ENCODE measurements around the gene CASP7. TPM values are rescaled to one million over a fixed set of nuclear protein-coding genes. Genes with fewer than 3 reads are reported as not detected.

CASP7 gene
- total RNA-seq, 2 donors from 2014 or later = 14.4 to 15.6 TPM

- WGBS, 2 experiments (ENCODE audit: insufficient coverage in 1 of 2, insufficient read length in 1 of 2) = 88 to 95% methylated on average over 2 to 4 of the region's 4 CpGs
- H3K27me3 ChIP-seq (ENCODE audit: control insufficient read depth, insufficient read depth, low read length, poor library complexity, severe bottlenecking) = no peaks in the 10 kb centered on the region
- TF ChIP-seq CTCF (conservative IDR thresholded peaks at IDR 0.05) = no peak
- H3K4me3 ChIP-seq (ENCODE audit: low read length) = no peak overlapping the region
- peaks cover 2% of the 10 kb centered on the region for H3K27me3 Mint-ChIP-seq (ENCODE audit: insufficient read depth)
- no peaks in the 10 kb centered on the region for H3K9me3 ChIP-seq (ENCODE audit: control insufficient read depth, low read length)
- peaks cover 14% of the 10 kb centered on the region for H3K4me1 Mint-ChIP-seq
- H3K27ac ChIP-seq (ENCODE audit: low read depth, low read length) = no peak overlapping the region
- H3K36me3 Mint-ChIP-seq (ENCODE audit: low read depth) = peaks cover 30% of the 10 kb centered on the region
- no peak overlapping the region for H3K27ac Mint-ChIP-seq
- no peak overlapping the region for H3K9ac ChIP-seq (ENCODE audit: extremely low read depth, low read length, poor library complexity, severe bottlenecking)
- no peaks in the 10 kb centered on the region for H3K4me1 ChIP-seq (ENCODE audit: control insufficient read depth, insufficient read depth, low read length)
- no peaks in the 10 kb centered on the region for H3K9me3 Mint-ChIP-seq
- no peak overlapping the region for H3K4me3 Mint-ChIP-seq
- peaks cover 23% of the 10 kb centered on the region for H3K36me3 ChIP-seq (ENCODE audit: control insufficient read depth, insufficient read depth, low read length)
- DNase-seq = no peak
Observed at GRCh38 chr10:113732966-113733365, 53.3 kb downstream of the CASP7 start.

GRCh38 chr10:113733635-113734034 lies 53.9 kb downstream of the CASP7 start:
- no peaks in the 10 kb centered on the region for H3K27me3 ChIP-seq (ENCODE audit: control insufficient read depth, insufficient read depth, low read length, poor library complexity, severe bottlenecking)
- peaks cover 21% of the 10 kb centered on the region for H3K36me3 ChIP-seq (ENCODE audit: control insufficient read depth, insufficient read depth, low read length)
- Mint-ChIP-seq H3K36me3 (ENCODE audit: low read depth) (peaks cover 24% of the 10 kb centered on the region), H3K4me3 (no peak overlapping the region), H3K27me3 (ENCODE audit: insufficient read depth) (peaks cover 2% of the 10 kb centered on the region), H3K9me3 (no peaks in the 10 kb centered on the region), H3K4me1 (peaks cover 14% of the 10 kb centered on the region), H3K27ac (no peak overlapping the region)
- H3K27ac ChIP-seq (ENCODE audit: low read depth, low read length) = no peak overlapping the region
- no peaks in the 10 kb centered on the region for H3K9me3 ChIP-seq (ENCODE audit: control insufficient read depth, low read length)
- no peak for TF ChIP-seq CTCF (conservative IDR thresholded peaks at IDR 0.05)
- no peaks in the 10 kb centered on the region for H3K4me1 ChIP-seq (ENCODE audit: control insufficient read depth, insufficient read depth, low read length)
- no peak for DNase-seq
- WGBS, 2 experiments (ENCODE audit: insufficient coverage in 1 of 2, insufficient read length in 1 of 2) = 83% methylated on average over 4 of the region's 4 CpGs; no CpG with 5 or more reads in 1 of the 2 experiments
- H3K9ac ChIP-seq (ENCODE audit: extremely low read depth, low read length, poor library complexity, severe bottlenecking) = no peak overlapping the region
- no peak overlapping the region for H3K4me3 ChIP-seq (ENCODE audit: low read length)

- H3K4me3 Mint-ChIP-seq = no peak overlapping the region
- no peaks in the 10 kb centered on the region for H3K27me3 ChIP-seq (ENCODE audit: control insufficient read depth, insufficient read depth, low read length, poor library complexity, severe bottlenecking)
- peaks cover 2% of the 10 kb centered on the region for H3K36me3 Mint-ChIP-seq (ENCODE audit: low read depth)
- WGBS, 2 experiments (ENCODE audit: insufficient coverage in 1 of 2, insufficient read length in 1 of 2) = 55 to 69% methylated on average over 2 of the region's 2 CpGs
- H3K9me3 ChIP-seq (ENCODE audit: control insufficient read depth, low read length) = no peaks in the 10 kb centered on the region
- no peak overlapping the region for H3K9ac ChIP-seq (ENCODE audit: extremely low read depth, low read length, poor library complexity, severe bottlenecking)
- no peak for TF ChIP-seq CTCF (conservative IDR thresholded peaks at IDR 0.05)
- no peaks in the 10 kb centered on the region for H3K9me3 Mint-ChIP-seq
- H3K4me3 ChIP-seq (ENCODE audit: low read length) = no peak overlapping the region
- H3K4me1 Mint-ChIP-seq = peaks cover 14% of the 10 kb centered on the region
- no peak overlapping the region for H3K27ac ChIP-seq (ENCODE audit: low read depth, low read length)
- no peak overlapping the region for H3K27ac Mint-ChIP-seq
- H3K27me3 Mint-ChIP-seq (ENCODE audit: insufficient read depth) = peaks cover 2% of the 10 kb centered on the region
- no peaks in the 10 kb centered on the region for H3K36me3 ChIP-seq (ENCODE audit: control insufficient read depth, insufficient read depth, low read length)
- H3K4me1 ChIP-seq (ENCODE audit: control insufficient read depth, insufficient read depth, low read length) = no peaks in the 10 kb centered on the region
- DNase-seq = no peak
Observed at GRCh38 chr10:113735913-113736312, 56.2 kb downstream of the CASP7 start.

Data from endodermal cell (in vitro differentiated cells).